Kidney (tissue), 14 donors: ENCODE data around the gene CRYBG1. TPM values are rescaled to one million over a fixed set of nuclear protein-coding genes. Genes with fewer than 3 reads are reported as not detected.

Experiments
- DNase-seq, 5 donors: peaks; one replicate each; pipeline ENCODE4 v3.0.0-alpha.2; 2013 to 2020
- FAIRE-seq: peaks from 2 replicates; lab custom pipeline; 2012; peaks lifted over from hg19 to GRCh38; lab: Jason Lieb, UNC
- H3K27ac ChIP-seq, 2 donors: one replicate each; pipeline ENCODE4 v1.7.0; 2013; ENCODE audit warnings: low read depth in 2 of 2, low read length in 2 of 2, inconsistent platforms in 1 of 2
- H3K27me3 ChIP-seq: one replicate; pipeline ENCODE4 v1.7.1; 2013; ENCODE audit warnings: low read length, inconsistent platforms; ENCODE audit not compliant: control insufficient read depth, insufficient read depth
- H3K36me3 ChIP-seq, 3 donors: one replicate each; pipeline versions ENCODE4 v1.7.0 to v1.7.1; 2013; ENCODE audit warnings: low read length in 3 of 3, control low read depth in 1 of 3, inconsistent platforms in 1 of 3; ENCODE audit not compliant: insufficient read depth in 3 of 3, control insufficient read depth in 2 of 3
- H3K4me1 ChIP-seq, 3 donors: one replicate each; pipeline versions ENCODE4 v1.7.0 to v1.7.1; 2013; ENCODE audit warnings: low read length in 3 of 3, inconsistent platforms in 1 of 3, low read depth in 1 of 3; ENCODE audit not compliant: control insufficient read depth in 2 of 3, insufficient read depth in 2 of 3
- H3K4me3 ChIP-seq, 3 donors: one replicate each; pipeline versions ENCODE4 v1.7.0 to v1.8.1; 2013; ENCODE audit warnings: low read length in 3 of 3, control low read depth in 1 of 3, inconsistent platforms in 1 of 3
- H3K9ac ChIP-seq, 3 donors: one replicate each; pipeline versions ENCODE4 v1.7.0 to v1.7.1; 2013; ENCODE audit warnings: low read length in 3 of 3, control low read depth in 1 of 3, inconsistent platforms in 1 of 3
- H3K9me3 ChIP-seq, 3 donors: one replicate each; pipeline versions ENCODE4 v1.7.0 to v1.7.1; 2013; ENCODE audit warnings: low read length in 3 of 3, control low read depth in 1 of 3, inconsistent platforms in 1 of 3; ENCODE audit not compliant: control insufficient read depth in 2 of 3, insufficient read depth in 1 of 3
- intact Hi-C: fragments of 100-400 bp; cut with DNase I; formaldehyde crosslinking; loops from one replicate; pipeline ENCODE4 v1.11.1; 2022
- polyA plus RNA-seq: library from polyadenylated mRNA; stranded (reverse); fragments of 350-450 nt; fragmentation: Illumina TruSeq; extraction: RNeasy Lipid Tissue Mini Kit (QIAGEN cat#74804); gene quantifications from one replicate; pipeline ENCODE4 v1.2.3, GENCODE V29; 2014; ENCODE audit warnings: low read depth, low replicate concordance; ENCODE audit not compliant: insufficient read depth
- total RNA-seq: library from RNA; stranded (reverse); fragmentation: NEBNext Ultra II Directional; extraction: Animal tissue kit (Norgen Biotek cat#: 25700); gene quantifications from one replicate; pipeline ENCODE4 v1.2.1, GENCODE V29; 2021
- TF ChIP-seq, protein P1 (sequence below): IDR thresholded peaks from 3 replicates; pipeline ENCODE4 v1.5.1; 2012; ENCODE audit warnings: mild to moderate bottlenecking, moderate library complexity, borderline replicate concordance; ENCODE audit not compliant: insufficient read depth; ENCODE audit errors: extremely low read depth
- donor health status: control.
- donor health status: control.
- donor health status: control.
- donor health status: control.
- donor health status: control.
- donor health status: DM: yes; HTN: yes; CAD: no.
- donor health status: Normal renal cell carcinoma (clear cell type).

CRYBG1 gene
- total and polyA plus RNA-seq, 2 donors from 2014 or later: 7.0 to 32.6 TPM

DNA sequence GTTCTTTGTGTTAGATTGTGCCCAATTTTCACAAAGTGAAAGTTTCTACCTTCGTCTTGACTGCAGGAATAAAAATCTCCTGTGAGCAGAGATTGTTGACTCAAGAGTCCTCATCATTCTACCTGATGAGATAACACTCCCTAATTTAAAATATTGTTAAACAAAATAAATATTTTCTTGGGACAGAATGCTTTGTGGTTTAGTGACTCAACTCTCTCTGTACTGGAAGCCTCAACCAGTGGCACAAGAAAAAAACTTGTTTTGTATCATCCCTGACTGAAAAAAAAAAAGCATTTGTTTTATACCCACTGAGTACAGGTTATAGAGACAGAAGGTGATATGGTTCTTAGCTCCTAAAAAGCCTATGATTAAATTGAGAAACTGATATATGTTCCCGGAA, 78.9 kb downstream of the CRYBG1 start:
- no peaks in the 10 kb centered on the region for H3K27me3 ChIP-seq
- H3K9ac ChIP-seq: no peak overlapping the region
- DNase-seq (no peak), FAIRE-seq (no peak)
- no peak overlapping the region for H3K4me3 ChIP-seq
- no peaks in the 10 kb centered on the region for H3K9me3 ChIP-seq
- no peaks in the 10 kb centered on the region for H3K36me3 ChIP-seq
- intact Hi-C loops: no loop called here
- H3K27ac ChIP-seq: no peak overlapping the region
- TF ChIP-seq, protein P1, sequence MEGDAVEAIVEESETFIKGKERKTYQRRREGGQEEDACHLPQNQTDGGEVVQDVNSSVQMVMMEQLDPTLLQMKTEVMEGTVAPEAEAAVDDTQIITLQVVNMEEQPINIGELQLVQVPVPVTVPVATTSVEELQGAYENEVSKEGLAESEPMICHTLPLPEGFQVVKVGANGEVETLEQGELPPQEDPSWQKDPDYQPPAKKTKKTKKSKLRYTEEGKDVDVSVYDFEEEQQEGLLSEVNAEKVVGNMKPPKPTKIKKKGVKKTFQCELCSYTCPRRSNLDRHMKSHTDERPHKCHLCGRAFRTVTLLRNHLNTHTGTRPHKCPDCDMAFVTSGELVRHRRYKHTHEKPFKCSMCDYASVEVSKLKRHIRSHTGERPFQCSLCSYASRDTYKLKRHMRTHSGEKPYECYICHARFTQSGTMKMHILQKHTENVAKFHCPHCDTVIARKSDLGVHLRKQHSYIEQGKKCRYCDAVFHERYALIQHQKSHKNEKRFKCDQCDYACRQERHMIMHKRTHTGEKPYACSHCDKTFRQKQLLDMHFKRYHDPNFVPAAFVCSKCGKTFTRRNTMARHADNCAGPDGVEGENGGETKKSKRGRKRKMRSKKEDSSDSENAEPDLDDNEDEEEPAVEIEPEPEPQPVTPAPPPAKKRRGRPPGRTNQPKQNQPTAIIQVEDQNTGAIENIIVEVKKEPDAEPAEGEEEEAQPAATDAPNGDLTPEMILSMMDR: no peak
- peaks cover 0 to 5% (median 3%) of the 10 kb centered on the region in 3 donors for H3K4me1 ChIP-seq

DNA sequence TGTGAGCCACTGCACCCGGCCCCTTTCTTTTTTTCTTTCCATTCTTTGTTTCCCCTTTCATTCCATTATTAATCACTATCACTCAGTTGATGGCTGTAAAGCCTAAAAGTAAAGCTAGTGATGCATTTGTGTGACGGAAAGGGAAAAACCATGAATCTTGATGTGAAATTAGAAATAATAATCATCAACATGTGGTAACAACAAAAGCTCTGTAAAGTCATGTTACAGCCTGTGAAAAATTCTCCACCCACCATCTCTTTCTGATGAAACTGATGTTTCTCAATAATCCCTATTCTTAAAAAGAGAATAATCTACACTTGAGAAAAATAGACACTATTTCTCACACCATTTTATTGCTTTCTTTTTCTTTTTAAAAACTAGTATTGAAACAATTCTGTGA, 80.0 kb downstream of the CRYBG1 start:
- H3K27ac ChIP-seq: no peak overlapping the region
- FAIRE-seq (no peak), DNase-seq (no peak)
- H3K36me3 ChIP-seq: no peaks in the 10 kb centered on the region
- intact Hi-C loops: loop anchor here (10.0 kb wide), 2 partner anchors 124 to 544 kb away; no protein-coding TSS in a partner anchor
- H3K4me3 ChIP-seq: no peak overlapping the region
- H3K9me3 ChIP-seq: no peaks in the 10 kb centered on the region
- H3K4me1 ChIP-seq: peaks cover 0 to 6% (median 4%) of the 10 kb centered on the region in 3 donors
- TF ChIP-seq, protein P1: no peak
- H3K27me3 ChIP-seq: no peaks in the 10 kb centered on the region
- no peak overlapping the region for H3K9ac ChIP-seq

DNA sequence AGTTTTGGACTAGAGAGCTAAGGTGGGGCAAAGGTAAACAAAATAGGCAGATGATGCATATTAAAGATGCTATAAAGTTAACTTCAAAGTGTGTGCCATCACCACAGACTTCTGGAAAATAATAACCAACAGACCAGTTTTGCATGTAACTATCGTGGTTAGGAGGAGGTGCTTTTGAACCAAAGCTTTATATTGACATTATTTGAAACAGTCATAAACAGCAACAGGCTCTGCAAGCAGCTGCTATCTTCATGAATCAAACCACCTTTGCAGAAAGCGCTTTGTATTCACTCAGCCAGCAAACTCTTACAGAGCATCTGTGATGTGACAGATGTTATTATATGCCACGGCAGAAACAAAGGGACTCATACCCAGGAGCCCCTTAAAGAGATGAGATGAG, 81.9 kb downstream of the CRYBG1 start:
- FAIRE-seq (no peak), DNase-seq (no peak)
- H3K27me3 ChIP-seq: no peaks in the 10 kb centered on the region
- no peaks in the 10 kb centered on the region for H3K9me3 ChIP-seq
- no peak overlapping the region for H3K9ac ChIP-seq
- no peaks in the 10 kb centered on the region for H3K36me3 ChIP-seq
- no peak overlapping the region for H3K4me3 ChIP-seq
- no peak overlapping the region for H3K27ac ChIP-seq
- intact Hi-C loops: loop anchor here (10.0 kb wide), 2 partner anchors 122 to 542 kb away; no protein-coding TSS in a partner anchor
- TF ChIP-seq, protein P1: no peak
- peaks cover 0 to 6% (median 4%) of the 10 kb centered on the region in 3 donors for H3K4me1 ChIP-seq
